ENCODE measurements around the gene NLGN4X.

DNA sequence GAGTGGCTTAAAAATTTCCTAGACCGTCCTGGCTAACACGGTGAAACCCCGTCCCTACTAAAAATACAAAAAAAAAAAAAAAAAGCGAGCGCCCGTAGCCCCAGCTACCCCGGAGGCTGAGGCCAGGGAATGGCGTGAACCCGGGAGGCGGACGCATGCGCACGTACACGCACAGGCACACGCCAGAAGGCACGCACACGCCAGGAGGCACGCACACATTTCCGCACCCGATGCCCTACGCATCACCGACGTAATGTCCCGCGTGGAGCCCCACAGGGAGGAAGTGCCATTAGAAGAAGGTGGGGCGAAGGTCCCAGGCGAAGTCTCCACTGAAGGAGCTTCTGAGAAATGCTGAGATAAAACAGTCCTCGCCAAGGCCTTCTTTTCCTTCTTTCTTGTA, 41.4 kb downstream of the NLGN4X start:
- no peak for TF ChIP-seq CTCF (IDR thresholded peaks at IDR 0.05)
- no peak for TF ChIP-seq POLR2A (IDR thresholded peaks at IDR 0.05)

Measured in body of pancreas (tissue), 4 donors.